Naive B cell (primary cell): ENCODE data around the gene DENND6B. TPM values are rescaled to one million over a fixed set of nuclear protein-coding genes. Genes with fewer than 3 reads are reported as not detected.
A peak's percentile ranks its signal among the peaks of the same experiment; 100 is the strongest.

Experiments used
- ATAC-seq, 2 donors: fragments of 150-1000 bp; cut with Tn5 transposase; 2 replicates each; pipeline ENCODE4 v1.10.0; 2021; ENCODE audit warnings: low read depth in 2 of 2, mild to moderate bottlenecking in 2 of 2, moderate library complexity in 2 of 2
- DNase-seq: peaks from one replicate; pipeline ENCODE4 v3.0.0; 2022
- H3K27ac Mint-ChIP-seq, 6 donors: one replicate each; pipeline ENCODE4 v1.8.0; 2020 to 2022; ENCODE audit warnings: mild to moderate bottlenecking in 6 of 6, mixed read lengths in 6 of 6, moderate library complexity in 5 of 6, inconsistent platforms in 2 of 6
- H3K27me3 Mint-ChIP-seq, 3 donors: one replicate each; pipeline ENCODE4 v1.8.0; 2021 to 2022; ENCODE audit warnings: mixed read lengths in 3 of 3, mild to moderate bottlenecking in 1 of 3
- H3K36me3 Mint-ChIP-seq, 2 donors: one replicate each; pipeline ENCODE4 v1.8.0; 2020 to 2022; ENCODE audit warnings: mixed read lengths in 2 of 2, inconsistent platforms in 1 of 2, mild to moderate bottlenecking in 1 of 2
- H3K4me1 Mint-ChIP-seq, 3 donors: one replicate each; pipeline ENCODE4 v1.8.0; 2020 to 2022; ENCODE audit warnings: mixed read lengths in 3 of 3, inconsistent platforms in 1 of 3, mild to moderate bottlenecking in 1 of 3, moderate library complexity in 1 of 3
- H3K4me3 Mint-ChIP-seq, 8 donors: one replicate each; pipeline ENCODE4 v1.8.0; 2020 to 2022; ENCODE audit warnings: mild to moderate bottlenecking in 8 of 8, mixed read lengths in 8 of 8, moderate library complexity in 8 of 8, inconsistent platforms in 2 of 8
- H3K9me3 Mint-ChIP-seq, 7 donors: one replicate each; pipeline ENCODE4 v1.8.0; 2020 to 2022; ENCODE audit warnings: mixed read lengths in 7 of 7, mild to moderate bottlenecking in 5 of 7, inconsistent platforms in 2 of 7, moderate library complexity in 1 of 7
- polyA plus RNA-seq, 6 donors: library from polyadenylated mRNA; unstranded; fragments of 300-500 nt; fragmentation: Illumina TruSeq; gene quantifications; one replicate each; pipeline ENCODE4 v1.2.3, GENCODE V29; 2021; ENCODE audit warnings: low read depth in 6 of 6

DENND6B gene
- polyA plus RNA-seq, 6 donors from 2014 or later, result 0.05 to 0.43 (median 0.28) TPM; not detected in 1

- Mint-ChIP-seq H3K27me3 (peaks cover 6 to 47% (median 7%) of the 10 kb centered on the region in 3 donors), H3K9me3 (no peaks in the 10 kb centered on the region), H3K4me1 (peaks cover 54 to 55% (median 54%) of the 10 kb centered on the region in 3 donors), H3K36me3 (no peaks in the 10 kb centered on the region), H3K27ac (peak overlapping the region in 4 of 6 donors; percentile 27 to 88 (median 57)), H3K4me3 (peak overlapping the region; percentile 35 to 83 (median 60))
- ATAC-seq (no peak), DNase-seq (no peak)
These were observed 24.7 kb downstream of the DENND6B start for GRCh38 chr22:50302041-50302541.

DNA sequence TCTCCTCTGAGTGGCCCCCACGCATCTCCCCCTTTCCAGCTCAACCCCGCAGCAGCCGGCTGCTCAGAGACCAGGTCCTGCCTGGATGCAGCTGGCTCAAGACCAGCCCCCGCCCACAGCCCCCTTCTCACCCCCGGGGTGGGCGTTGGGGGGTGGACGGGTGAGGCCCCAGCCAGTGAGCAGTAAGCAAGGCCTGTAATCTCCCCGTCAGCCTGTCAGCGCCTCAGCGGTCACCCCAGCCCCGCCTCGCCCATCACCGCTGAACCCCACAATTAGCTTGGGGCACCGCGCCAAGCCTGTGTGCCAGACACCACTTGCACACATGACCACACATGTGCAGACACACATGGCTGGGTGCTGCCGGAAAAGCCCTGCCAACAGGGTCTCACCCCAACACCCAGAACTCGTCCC is 25.2 kb downstream of the DENND6B start:
- Mint-ChIP-seq H3K4me3 (peak overlapping the region; percentile 35 to 83 (median 60)), H3K9me3 (no peaks in the 10 kb centered on the region), H3K4me1 (peaks cover 54 to 55% (median 54%) of the 10 kb centered on the region in 3 donors), H3K36me3 (no peaks in the 10 kb centered on the region), H3K27me3 (peaks cover 6 to 47% (median 7%) of the 10 kb centered on the region in 3 donors), H3K27ac (peak overlapping the region in 3 of 6 donors; percentile 34 to 88 (median 42))
- peak; percentile 57 for DNase-seq
- peak; percentile 63 to 68 for ATAC-seq

DNA sequence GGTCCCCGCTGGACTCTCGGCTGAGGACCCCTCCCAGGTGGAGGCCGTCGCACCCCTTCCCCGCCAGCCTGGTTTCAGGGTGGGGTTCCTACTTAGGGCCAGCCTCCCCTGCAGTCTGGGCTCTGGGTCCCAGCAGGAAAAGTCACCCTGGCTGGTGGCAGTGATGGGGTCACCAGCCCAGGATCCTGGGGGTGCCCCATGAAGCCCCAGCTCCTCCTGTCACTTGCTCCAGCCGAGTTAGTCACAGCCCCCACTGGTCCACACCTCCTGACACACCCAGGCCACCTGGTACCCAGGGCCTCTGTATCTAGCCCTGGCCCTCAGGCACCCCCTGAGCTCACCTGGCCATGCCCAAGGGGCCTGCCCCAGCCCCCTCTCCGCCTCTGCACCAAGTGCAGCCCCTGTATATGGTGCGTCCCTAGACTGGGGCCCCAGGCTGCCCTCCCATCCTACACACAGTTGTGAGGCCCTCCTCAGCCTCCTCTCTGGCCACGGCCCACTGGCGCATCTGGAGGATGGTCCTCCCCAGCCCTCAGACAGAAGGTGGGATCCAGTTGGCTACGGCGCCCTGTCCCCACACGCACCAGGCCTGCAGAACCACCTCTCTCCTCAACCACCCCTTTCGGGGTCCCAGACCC is 26.1 kb downstream of the DENND6B start:
- Mint-ChIP-seq H3K36me3 (no peaks in the 10 kb centered on the region), H3K27ac (peak overlapping the region in 3 of 6 donors; percentile 30 to 88 (median 32)), H3K27me3 (peaks cover under 1 to 40% (median 6%) of the 10 kb centered on the region in 3 donors)

GRCh38 chr22:50299785-50300619 is 26.8 kb downstream of the DENND6B start:
- Mint-ChIP-seq H3K4me3 (no peak overlapping the region), H3K36me3 (no peaks in the 10 kb centered on the region), H3K4me1 (peaks cover 45 to 57% (median 47%) of the 10 kb centered on the region in 3 donors), H3K9me3 (no peaks in the 10 kb centered on the region), H3K27ac (peak overlapping the region in 1 of 6 donors; percentile 88), H3K27me3 (peaks cover 0 to 35% (median 11%) of the 10 kb centered on the region in 3 donors)
- ATAC-seq, result no peak
- no peak for DNase-seq

More for the DNA sequence above, 26.1 kb downstream of the DENND6B start:
- DNase-seq (no peak), ATAC-seq (no peak)
- Mint-ChIP-seq H3K4me3 (peak overlapping the region in 5 of 8 donors; percentile 16 to 78 (median 30)), H3K9me3 (no peaks in the 10 kb centered on the region), H3K4me1 (peaks cover 47 to 52% (median 48%) of the 10 kb centered on the region in 3 donors)

- peaks cover 38 to 54% (median 40%) of the 10 kb centered on the region in 3 donors for H3K4me1 Mint-ChIP-seq
- H3K4me3 Mint-ChIP-seq, result peak overlapping the region in 5 of 8 donors; percentile 6 to 66 (median 53)
- no peaks in the 10 kb centered on the region for H3K9me3 Mint-ChIP-seq
- ATAC-seq (peak; percentile 39 to 42), DNase-seq (no peak)
- peak overlapping the region in 1 of 6 donors; percentile 67 for H3K27ac Mint-ChIP-seq
- H3K36me3 Mint-ChIP-seq, result no peaks in the 10 kb centered on the region
- peaks cover 0 to 27% (median 6%) of the 10 kb centered on the region in 3 donors for H3K27me3 Mint-ChIP-seq
These were observed 27.7 kb downstream of the DENND6B start for GRCh38 chr22:50298937-50299784.

DNA sequence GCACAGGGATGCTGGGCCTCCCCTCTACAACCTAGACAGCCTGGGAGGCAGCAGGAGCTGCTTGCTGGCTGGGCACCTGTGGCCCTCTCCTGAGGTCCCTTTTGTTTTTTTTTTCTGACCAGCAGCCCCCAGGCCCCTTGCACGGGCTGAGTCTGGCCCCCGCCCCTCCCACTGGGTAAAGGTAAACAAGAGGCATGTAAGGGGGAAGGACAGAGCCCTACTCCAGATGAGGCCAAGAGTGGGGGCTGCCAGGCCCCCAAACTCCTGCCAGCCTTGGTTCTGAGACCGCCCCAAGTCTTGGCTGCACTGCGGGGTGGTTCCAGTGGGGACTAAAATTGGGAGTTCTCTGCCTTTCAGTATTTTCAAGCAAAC is 28.6 kb downstream of the DENND6B start:
- Mint-ChIP-seq H3K9me3 (no peaks in the 10 kb centered on the region), H3K27ac (peak overlapping the region in 1 of 6 donors; percentile 67), H3K36me3 (no peaks in the 10 kb centered on the region), H3K4me3 (peak overlapping the region in 1 of 8 donors; percentile 25), H3K4me1 (peaks cover 29 to 50% (median 34%) of the 10 kb centered on the region in 3 donors), H3K27me3 (peaks cover 0 to 24% (median 5%) of the 10 kb centered on the region in 3 donors)
- DNase-seq (no peak), ATAC-seq (no peak)

GRCh38 chr22:50297510-50298265 is 29.1 kb downstream of the DENND6B start:
- no peaks in the 10 kb centered on the region for H3K36me3 Mint-ChIP-seq
- H3K27ac Mint-ChIP-seq, result peak overlapping the region in 1 of 6 donors; percentile 80
- H3K27me3 Mint-ChIP-seq, result peaks cover 3 to 28% (median 7%) of the 10 kb centered on the region in 3 donors
- no peak overlapping the region for H3K4me3 Mint-ChIP-seq
- H3K9me3 Mint-ChIP-seq, result no peaks in the 10 kb centered on the region
- DNase-seq, result no peak
- H3K4me1 Mint-ChIP-seq, result peaks cover 28 to 48% (median 32%) of the 10 kb centered on the region in 3 donors
- ATAC-seq, result no peak

DNA sequence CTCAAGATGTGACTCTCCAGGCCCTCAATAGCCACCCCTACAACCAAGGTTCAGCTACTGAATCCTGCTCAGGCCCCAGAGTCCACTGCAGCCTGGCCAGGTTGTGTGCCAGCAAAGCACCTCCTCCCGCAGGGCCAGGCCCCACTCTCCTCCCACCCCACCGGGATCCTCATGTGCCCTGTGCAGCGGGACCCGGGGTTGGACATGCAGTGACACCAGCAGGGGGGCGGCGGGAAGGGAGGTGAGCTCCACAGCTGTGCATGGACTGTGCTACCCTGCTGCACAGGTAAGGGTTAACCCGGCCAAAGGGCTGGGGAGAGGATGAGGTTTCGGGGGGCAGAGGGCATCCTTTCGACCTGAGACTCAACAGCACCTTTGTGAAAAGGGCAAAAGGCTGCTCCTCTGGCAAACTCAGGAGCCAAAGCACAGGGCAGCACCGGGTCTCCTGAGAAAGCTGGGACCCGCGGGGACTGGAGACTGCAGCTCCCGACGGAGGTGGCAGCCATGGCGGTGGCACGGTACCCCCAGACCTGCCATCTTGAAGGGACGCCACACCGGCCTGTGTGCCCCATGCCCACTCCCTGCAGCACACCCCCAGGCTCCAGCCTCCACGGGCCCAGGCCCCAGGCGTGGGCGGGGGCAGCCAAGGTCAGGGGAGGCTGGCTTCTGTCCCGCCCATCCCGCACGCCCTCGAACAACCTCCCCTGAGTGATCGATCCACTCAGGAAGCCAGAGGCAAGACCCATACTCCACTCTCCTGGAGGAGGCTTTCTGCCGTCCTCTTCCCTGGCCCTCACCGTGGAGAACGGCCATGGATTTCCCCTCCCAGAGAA is 29.9 kb downstream of the DENND6B start:
- H3K4me1 Mint-ChIP-seq, result peaks cover 30 to 48% (median 32%) of the 10 kb centered on the region in 3 donors
- peaks cover 11 to 36% (median 11%) of the 10 kb centered on the region in 3 donors for H3K27me3 Mint-ChIP-seq
- peak overlapping the region in 1 of 8 donors; percentile 22 for H3K4me3 Mint-ChIP-seq
- H3K9me3 Mint-ChIP-seq, result no peaks in the 10 kb centered on the region
- H3K36me3 Mint-ChIP-seq, result no peaks in the 10 kb centered on the region
- peak overlapping the region in 2 of 6 donors; percentile 67 to 80 for H3K27ac Mint-ChIP-seq
- DNase-seq (no peak), ATAC-seq (no peak)

- Mint-ChIP-seq H3K4me1 (peaks cover 27 to 46% (median 29%) of the 10 kb centered on the region in 3 donors), H3K4me3 (peak overlapping the region in 5 of 8 donors; percentile 6 to 80 (median 57)), H3K9me3 (no peaks in the 10 kb centered on the region), H3K27me3 (peaks cover 11 to 44% (median 15%) of the 10 kb centered on the region in 3 donors), H3K27ac (peak overlapping the region in 5 of 6 donors; percentile 49 to 94 (median 87)), H3K36me3 (no peaks in the 10 kb centered on the region)
- no peak for ATAC-seq
- no peak for DNase-seq
These were observed 32.5 kb downstream of the DENND6B start for GRCh38 chr22:50294319-50294656.

- DNase-seq, result peak; percentile 57
- ATAC-seq, result peak; percentile 32 to 42
- Mint-ChIP-seq H3K4me1 (peaks cover 25 to 42% (median 27%) of the 10 kb centered on the region in 3 donors), H3K4me3 (peak overlapping the region in 6 of 8 donors; percentile 21 to 80 (median 52)), H3K27ac (peak overlapping the region in 4 of 6 donors; percentile 49 to 94 (median 88)), H3K9me3 (no peaks in the 10 kb centered on the region), H3K27me3 (peaks cover 11 to 45% (median 15%) of the 10 kb centered on the region in 3 donors), H3K36me3 (no peaks in the 10 kb centered on the region)
These were observed 33.1 kb downstream of the DENND6B start for GRCh38 chr22:50293441-50294318.
